AG09319 (cell line): ENCODE measurements around the gene CASS4.
A peak's percentile ranks its signal among the peaks of the same experiment; 100 is the strongest.

Experiments
- DNase-seq: peaks from one replicate; pipeline ENCODE4 v3.0.0-alpha.2; 2010; ENCODE audit warnings: low read depth; ENCODE audit errors: extremely low read depth
- TF ChIP-seq, protein P1 (sequence below): IDR thresholded peaks from 2 replicates; pipeline ENCODE4 v1.5.1; 2011; ENCODE audit warnings: low read depth, mild to moderate bottlenecking, inconsistent platforms, low read length, moderate library complexity

Gene CASS4

GRCh38 chr20:56417911-56418310, 5.9 kb downstream of the CASS4 start:
- no peak for DNase-seq

GRCh38 chr20:56418385-56418861, 6.4 kb downstream of the CASS4 start:
- TF ChIP-seq, protein P1, sequence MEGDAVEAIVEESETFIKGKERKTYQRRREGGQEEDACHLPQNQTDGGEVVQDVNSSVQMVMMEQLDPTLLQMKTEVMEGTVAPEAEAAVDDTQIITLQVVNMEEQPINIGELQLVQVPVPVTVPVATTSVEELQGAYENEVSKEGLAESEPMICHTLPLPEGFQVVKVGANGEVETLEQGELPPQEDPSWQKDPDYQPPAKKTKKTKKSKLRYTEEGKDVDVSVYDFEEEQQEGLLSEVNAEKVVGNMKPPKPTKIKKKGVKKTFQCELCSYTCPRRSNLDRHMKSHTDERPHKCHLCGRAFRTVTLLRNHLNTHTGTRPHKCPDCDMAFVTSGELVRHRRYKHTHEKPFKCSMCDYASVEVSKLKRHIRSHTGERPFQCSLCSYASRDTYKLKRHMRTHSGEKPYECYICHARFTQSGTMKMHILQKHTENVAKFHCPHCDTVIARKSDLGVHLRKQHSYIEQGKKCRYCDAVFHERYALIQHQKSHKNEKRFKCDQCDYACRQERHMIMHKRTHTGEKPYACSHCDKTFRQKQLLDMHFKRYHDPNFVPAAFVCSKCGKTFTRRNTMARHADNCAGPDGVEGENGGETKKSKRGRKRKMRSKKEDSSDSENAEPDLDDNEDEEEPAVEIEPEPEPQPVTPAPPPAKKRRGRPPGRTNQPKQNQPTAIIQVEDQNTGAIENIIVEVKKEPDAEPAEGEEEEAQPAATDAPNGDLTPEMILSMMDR = no peak
- DNase-seq = no peak

More at GRCh38 chr20:56417911-56418310, 5.9 kb downstream of the CASS4 start:
- TF ChIP-seq, protein P1 = no peak

GRCh38 chr20:56420028-56420427, 8.0 kb downstream of the CASS4 start:
- no peak for DNase-seq
- TF ChIP-seq, protein P1 = no peak

DNA sequence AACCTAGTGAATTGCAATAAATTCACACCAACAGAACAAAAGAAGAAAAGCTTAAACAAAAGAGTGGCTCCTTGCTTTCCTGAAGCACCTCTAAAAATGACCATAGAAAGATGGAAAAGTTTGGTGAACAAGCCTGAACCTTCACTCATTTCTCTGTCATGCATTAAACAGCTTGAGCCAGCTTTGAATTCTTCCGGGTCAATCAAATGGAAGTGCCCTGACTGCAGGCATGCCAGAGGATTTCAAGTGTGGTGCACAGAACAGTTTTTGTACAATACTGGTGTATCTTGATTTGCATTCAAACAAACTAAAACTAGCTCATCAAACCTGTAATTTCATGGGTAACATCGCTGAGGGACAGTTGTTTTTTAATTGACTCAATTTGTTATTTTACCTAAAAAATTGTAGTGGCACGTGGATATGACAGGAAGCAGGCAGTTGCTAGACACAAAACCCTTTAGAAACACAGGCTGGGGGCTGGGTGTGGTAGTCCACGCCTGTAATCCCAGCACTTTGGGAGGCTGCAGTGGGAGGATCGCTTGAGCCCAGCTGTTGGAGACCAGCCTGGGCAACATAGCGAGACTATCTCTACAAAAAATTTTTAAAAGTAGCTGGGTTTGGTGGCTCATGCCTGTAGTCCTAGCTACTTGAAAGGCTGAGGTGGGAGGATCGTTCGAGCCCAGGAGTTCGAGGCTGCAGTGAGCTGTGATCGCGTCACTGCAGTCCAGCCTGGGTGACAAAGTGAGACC, 9.1 kb downstream of the CASS4 start:
- TF ChIP-seq, protein P1 = no peak
- no peak for DNase-seq

- TF ChIP-seq, protein P1 = peak; percentile 8; the same call in 1 of the 2 replicates
- DNase-seq = no peak
Observed at GRCh38 chr20:56422076-56422823, 10.2 kb downstream of the CASS4 start.

- DNase-seq = no peak
- TF ChIP-seq, protein P1 = no peak
Observed at GRCh38 chr20:56422824-56423189, 10.7 kb downstream of the CASS4 start.

GRCh38 chr20:56423211-56423610, 11.2 kb downstream of the CASS4 start:
- DNase-seq = no peak
- TF ChIP-seq, protein P1 = no peak
